ENCODE data around the gene AKNAD1. TPM values are rescaled to one million over a fixed set of nuclear protein-coding genes. Genes with fewer than 3 reads are reported as not detected.

Gene AKNAD1
- total and polyA plus RNA-seq, 4 experiments from 2014 or later: not detected

DNA sequence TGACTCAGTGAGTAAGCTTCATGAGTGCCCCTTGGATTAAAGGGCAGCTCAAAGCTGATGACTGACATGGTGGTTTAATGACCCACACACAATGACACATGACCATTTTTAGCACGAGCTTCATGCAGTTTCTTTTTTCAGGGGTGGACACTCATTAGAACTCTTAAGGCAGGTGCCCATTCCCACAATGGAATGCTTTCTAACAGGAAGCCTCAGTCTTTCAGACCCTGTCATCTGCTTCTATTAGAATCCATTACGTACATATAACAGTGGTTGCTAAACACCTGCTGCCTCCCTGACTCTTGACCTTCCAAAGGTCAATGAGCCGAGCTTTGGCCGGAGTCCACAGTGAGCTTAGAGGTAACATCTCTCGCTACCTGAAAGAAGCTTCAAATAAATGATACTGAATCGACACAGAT lies 27.4 kb downstream of the AKNAD1 start:
- Histone ChIP-seq H3K27me3 (ENCODE audit: insufficient read depth, low read length) (no peaks in the 10 kb centered on the region), H3K9me3 (ENCODE audit: control insufficient read depth in 1 of 2, low read length in 2 of 2) (no peaks in the 10 kb centered on the region), H3K36me3 (ENCODE audit: insufficient read depth, low read length) (no peaks in the 10 kb centered on the region), H3K4me1 (ENCODE audit: insufficient read depth, low read length) (peaks cover 8% of the 10 kb centered on the region), H3K4me3 (ENCODE audit: low read length in 2 of 2) (no peak overlapping the region), H3K27ac (ENCODE audit: low read depth, low read length) (no peak overlapping the region)
- no peak for DNase-seq
- no peaks in the 10 kb centered on the region for H3K9me3 Mint-ChIP-seq
- H3K27me3 Mint-ChIP-seq: peaks cover 2 to 3% of the 10 kb centered on the region in 2 donors
- no peak overlapping the region for H3K27ac Mint-ChIP-seq
- POLR2A ChIA-PET (ENCODE audit: partially characterized antibody): no interaction called here
- H3K36me3 Mint-ChIP-seq: no peaks in the 10 kb centered on the region
- no peak overlapping the region for H3K4me3 Mint-ChIP-seq
- CTCF ChIA-PET (ENCODE audit: partially characterized antibody): interaction anchor here (0.9 to 10.2 kb wide), 22 partner anchors 9 to 285 kb away, joined by 3 to 238 read pairs (median 7); partner anchors contain the start of genes GPSM2 and PRPF38B
- H3K4me1 Mint-ChIP-seq: peaks cover 0 to 10% (median 7%) of the 10 kb centered on the region in 4 donors
- intact Hi-C loops (cut with micrococcal nuclease): loop anchor here (2.0 to 5.0 kb wide), 2 partner anchors 137 to 363 kb away; partner anchors contain the start of gene PRPF38B

DNA sequence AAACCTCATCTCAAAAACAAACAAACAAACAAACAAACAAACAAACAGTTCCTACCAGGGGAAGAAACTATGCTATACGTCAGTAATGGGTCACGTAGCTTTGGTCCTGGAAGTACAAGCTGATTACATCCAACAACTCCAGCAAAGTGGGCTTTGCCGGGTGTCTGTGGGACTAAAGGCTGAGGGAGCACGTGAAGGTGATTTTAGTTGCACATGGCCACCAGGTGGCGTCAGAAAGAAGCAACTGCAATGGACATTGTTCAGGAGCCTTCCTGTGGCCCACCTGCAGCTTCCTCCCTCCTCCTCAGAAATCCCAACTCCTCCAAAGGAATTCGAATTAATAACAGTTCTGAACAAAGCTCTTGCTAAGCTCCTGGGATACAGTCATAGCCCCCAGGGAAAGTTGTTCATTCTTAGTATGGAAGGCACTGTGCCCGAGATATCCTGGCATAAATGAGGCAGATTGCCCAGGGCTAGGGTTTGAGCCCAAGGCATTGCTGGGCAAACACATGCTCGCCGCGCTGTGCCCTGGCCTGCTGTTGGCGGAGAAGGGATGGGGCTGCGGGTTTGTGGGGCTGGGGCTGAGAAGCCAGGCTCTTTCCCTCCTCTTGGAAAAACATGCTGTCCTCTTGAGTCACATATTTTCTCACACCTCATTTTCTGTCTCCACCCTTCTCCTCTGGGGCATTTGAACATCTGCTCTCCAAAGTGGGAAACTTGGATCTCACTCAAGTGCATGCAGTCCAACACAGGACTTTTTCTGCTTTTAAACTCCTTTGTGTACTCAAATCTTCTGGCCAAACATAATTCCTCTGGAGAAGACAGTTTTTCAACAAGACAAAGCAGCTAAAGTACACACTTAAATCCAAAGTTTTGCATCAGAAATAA lies 28.6 kb downstream of the AKNAD1 start:
- intact Hi-C loops (cut with micrococcal nuclease): loop anchor here (1.0 to 5.0 kb wide), 3 partner anchors 70 to 364 kb away; partner anchors contain the start of gene PRPF38B
- POLR2A ChIA-PET (ENCODE audit: partially characterized antibody): interaction anchor here (0.8 to 1.0 kb wide), 2 partner anchors 70 to 136 kb away, joined by 3 to 4 read pairs; partner anchors contain the start of gene PRPF38B
- Mint-ChIP-seq H3K4me1 (peaks cover 0 to 10% (median 7%) of the 10 kb centered on the region in 4 donors), H3K27ac (no peak overlapping the region), H3K9me3 (no peaks in the 10 kb centered on the region), H3K4me3 (no peak overlapping the region), H3K36me3 (no peaks in the 10 kb centered on the region), H3K27me3 (peaks cover 2 to 3% of the 10 kb centered on the region in 2 donors)
- CTCF ChIA-PET (ENCODE audit: partially characterized antibody): interaction anchor here (0.6 to 10.2 kb wide), 34 partner anchors 8 to 363 kb away, joined by 3 to 238 read pairs (median 6); partner anchors contain the start of genes CLCC1 and PRPF38B
- Histone ChIP-seq H3K4me3 (ENCODE audit: low read length in 2 of 2) (no peak overlapping the region), H3K27ac (ENCODE audit: low read depth, low read length) (no peak overlapping the region), H3K36me3 (ENCODE audit: insufficient read depth, low read length) (no peaks in the 10 kb centered on the region), H3K4me1 (ENCODE audit: insufficient read depth, low read length) (peaks cover 8% of the 10 kb centered on the region), H3K27me3 (ENCODE audit: insufficient read depth, low read length) (no peaks in the 10 kb centered on the region), H3K9me3 (ENCODE audit: control insufficient read depth in 1 of 2, low read length in 2 of 2) (no peaks in the 10 kb centered on the region)
- peak; percentile 38 to 59 (median 57) for DNase-seq

DNA sequence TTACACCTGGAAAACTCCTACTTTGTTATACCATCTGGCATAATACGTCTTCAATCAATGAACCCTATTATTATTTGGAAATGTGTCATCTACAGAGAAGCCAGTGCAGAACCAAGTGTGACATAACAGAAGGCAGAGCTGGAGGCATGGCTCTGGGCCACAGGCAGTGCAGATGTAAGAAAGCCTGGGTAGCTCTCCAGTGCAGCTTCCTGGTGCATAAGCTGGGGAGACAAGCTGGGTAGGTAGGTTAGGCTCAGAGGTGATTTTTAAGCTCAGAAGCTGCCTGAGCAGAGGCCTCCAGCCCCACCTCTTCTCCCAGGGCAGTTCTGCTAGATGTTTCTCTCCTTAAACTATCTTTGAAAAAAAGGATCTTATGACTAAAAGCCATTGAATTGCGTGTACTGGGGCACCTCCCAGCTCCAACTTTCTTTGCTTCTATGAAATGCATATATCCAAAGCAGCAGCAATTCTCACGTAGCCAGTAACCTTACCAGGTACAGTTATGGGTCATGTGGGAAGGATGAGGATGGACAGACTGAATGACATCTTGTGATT lies 30.7 kb downstream of the AKNAD1 start:
- CTCF ChIA-PET (ENCODE audit: partially characterized antibody): interaction anchor here (0.8 to 10.2 kb wide), 9 partner anchors 19 to 286 kb away, joined by 3 to 238 read pairs (median 22); a partner anchor contains a TSS
- H3K36me3 ChIP-seq (ENCODE audit: insufficient read depth, low read length): no peaks in the 10 kb centered on the region
- peaks cover under 1% of the 10 kb centered on the region for H3K4me1 ChIP-seq (ENCODE audit: insufficient read depth, low read length)
- H3K9me3 Mint-ChIP-seq: no peaks in the 10 kb centered on the region
- H3K27ac Mint-ChIP-seq: no peak overlapping the region
- intact Hi-C loops (cut with micrococcal nuclease): loop anchor here (5.0 kb wide), 1 partner anchor 134 kb away; the partner anchor contains the start of gene PRPF38B
- H3K4me1 Mint-ChIP-seq: peaks cover 0 to 3% (median 2%) of the 10 kb centered on the region in 4 donors
- H3K4me3 ChIP-seq (ENCODE audit: low read length in 2 of 2): no peak overlapping the region
- DNase-seq: no peak
- no peaks in the 10 kb centered on the region for H3K27me3 ChIP-seq (ENCODE audit: insufficient read depth, low read length)
- peaks cover 0 to 3% of the 10 kb centered on the region in 2 donors for H3K27me3 Mint-ChIP-seq
- POLR2A ChIA-PET (ENCODE audit: partially characterized antibody): no interaction called here
- no peak overlapping the region for H3K4me3 Mint-ChIP-seq
- H3K36me3 Mint-ChIP-seq: no peaks in the 10 kb centered on the region
- H3K27ac ChIP-seq (ENCODE audit: low read depth, low read length): no peak overlapping the region
- H3K9me3 ChIP-seq (ENCODE audit: control insufficient read depth in 1 of 2, low read length in 2 of 2): no peaks in the 10 kb centered on the region

DNA sequence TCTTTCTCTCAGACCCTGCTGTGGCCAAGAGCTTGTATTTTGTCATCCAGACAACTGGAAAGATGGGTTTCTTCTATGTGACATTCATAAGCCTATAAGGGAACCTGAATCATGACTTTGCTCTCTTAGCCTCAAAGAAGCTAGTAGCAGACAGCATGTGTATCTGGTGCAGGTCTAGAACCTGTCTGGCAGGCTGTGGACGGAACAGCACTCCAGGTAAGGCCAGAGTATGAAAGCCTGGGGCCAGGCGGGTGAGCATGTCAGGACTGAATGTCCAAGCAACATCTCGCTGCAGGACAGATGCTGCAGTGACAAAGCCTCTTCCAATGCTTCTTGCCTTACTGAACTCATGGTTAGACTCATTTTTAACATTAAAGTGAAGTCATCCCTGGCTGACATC lies 32.8 kb downstream of the AKNAD1 start:
- intact Hi-C loops (cut with micrococcal nuclease): no loop called here
- Mint-ChIP-seq H3K4me3 (no peak overlapping the region), H3K4me1 (peaks cover 0 to 3% (median 0%) of the 10 kb centered on the region in 4 donors), H3K27ac (no peak overlapping the region), H3K9me3 (no peaks in the 10 kb centered on the region), H3K27me3 (peaks cover 0 to 7% of the 10 kb centered on the region in 2 donors), H3K36me3 (no peaks in the 10 kb centered on the region)
- no peak for DNase-seq
- no peak overlapping the region for H3K27ac ChIP-seq (ENCODE audit: low read depth, low read length)
- no peaks in the 10 kb centered on the region for H3K36me3 ChIP-seq (ENCODE audit: insufficient read depth, low read length)
- CTCF ChIA-PET (ENCODE audit: partially characterized antibody): interaction anchor here (1.2 kb wide), 2 partner anchors 73 to 75 kb away, joined by 3 to 4 read pairs; no protein-coding TSS in a partner anchor
- no peaks in the 10 kb centered on the region for H3K9me3 ChIP-seq (ENCODE audit: control insufficient read depth in 1 of 2, low read length in 2 of 2)
- H3K4me3 ChIP-seq (ENCODE audit: low read length in 2 of 2): no peak overlapping the region
- no peaks in the 10 kb centered on the region for H3K27me3 ChIP-seq (ENCODE audit: insufficient read depth, low read length)
- POLR2A ChIA-PET (ENCODE audit: partially characterized antibody): no interaction called here
- H3K4me1 ChIP-seq (ENCODE audit: insufficient read depth, low read length): no peaks in the 10 kb centered on the region

DNA sequence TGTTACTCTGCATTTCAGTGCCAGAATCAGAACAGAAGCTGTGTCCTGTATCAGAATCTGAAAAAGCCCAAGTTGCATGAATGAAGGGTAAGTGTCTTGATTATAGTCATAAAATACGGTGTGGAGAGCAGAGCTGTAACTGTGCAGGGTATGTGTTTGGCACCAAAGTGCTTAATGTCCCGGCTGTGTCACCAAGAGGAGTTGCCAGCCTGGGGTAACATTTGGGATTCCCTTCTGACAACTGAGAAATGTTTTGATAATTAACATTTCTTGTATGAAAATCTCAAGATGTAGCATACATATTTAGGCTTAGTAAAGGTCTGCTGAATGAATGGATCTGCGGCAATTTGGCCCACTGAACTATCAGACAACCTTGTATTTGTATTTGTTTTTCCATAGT lies 33.3 kb downstream of the AKNAD1 start:
- no peak overlapping the region for H3K27ac ChIP-seq (ENCODE audit: low read depth, low read length)
- H3K27me3 ChIP-seq (ENCODE audit: insufficient read depth, low read length): no peaks in the 10 kb centered on the region
- no peaks in the 10 kb centered on the region for H3K4me1 ChIP-seq (ENCODE audit: insufficient read depth, low read length)
- peaks cover 0 to 3% (median 0%) of the 10 kb centered on the region in 4 donors for H3K4me1 Mint-ChIP-seq
- no peak overlapping the region for H3K4me3 ChIP-seq (ENCODE audit: low read length in 2 of 2)
- H3K9me3 Mint-ChIP-seq: no peaks in the 10 kb centered on the region
- POLR2A ChIA-PET (ENCODE audit: partially characterized antibody): no interaction called here
- H3K27ac Mint-ChIP-seq: no peak overlapping the region
- no peaks in the 10 kb centered on the region for H3K9me3 ChIP-seq (ENCODE audit: control insufficient read depth in 1 of 2, low read length in 2 of 2)
- CTCF ChIA-PET (ENCODE audit: partially characterized antibody): interaction anchor here (1.2 to 1.4 kb wide), 3 partner anchors 12 to 75 kb away, joined by 3 to 4 read pairs (median 4); no protein-coding TSS in a partner anchor
- no peaks in the 10 kb centered on the region for H3K36me3 ChIP-seq (ENCODE audit: insufficient read depth, low read length)
- no peak for DNase-seq
- no peaks in the 10 kb centered on the region for H3K36me3 Mint-ChIP-seq
- no peak overlapping the region for H3K4me3 Mint-ChIP-seq
- H3K27me3 Mint-ChIP-seq: peaks cover 0 to 7% of the 10 kb centered on the region in 2 donors
- intact Hi-C loops (cut with micrococcal nuclease): no loop called here

DNA sequence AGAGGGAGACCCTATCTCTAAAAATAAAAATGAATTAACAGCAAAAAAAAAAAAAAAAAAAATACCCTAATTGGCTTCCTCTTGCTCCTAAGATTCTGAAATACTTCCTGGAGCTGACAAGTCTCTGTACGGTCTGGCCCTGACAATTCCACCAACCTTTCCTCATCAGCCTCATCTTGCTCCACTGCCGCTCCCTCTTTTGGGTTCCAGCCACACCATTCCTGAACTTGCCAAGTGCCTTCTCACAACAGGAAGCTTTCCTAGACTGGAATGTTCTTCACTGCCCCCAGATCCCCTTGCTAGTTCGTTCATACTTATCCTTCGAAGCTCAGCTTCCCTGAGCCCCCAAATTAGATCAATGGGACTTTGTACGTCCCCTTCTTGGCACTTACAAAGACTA lies 37.0 kb downstream of the AKNAD1 start:
- H3K27ac Mint-ChIP-seq: no peak overlapping the region
- no peaks in the 10 kb centered on the region for H3K4me1 Mint-ChIP-seq
- H3K4me3 ChIP-seq (ENCODE audit: low read length in 2 of 2): no peak overlapping the region
- H3K27ac ChIP-seq (ENCODE audit: low read depth, low read length): no peak overlapping the region
- POLR2A ChIA-PET (ENCODE audit: partially characterized antibody): no interaction called here
- H3K9me3 ChIP-seq (ENCODE audit: control insufficient read depth in 1 of 2, low read length in 2 of 2): no peaks in the 10 kb centered on the region
- H3K27me3 ChIP-seq (ENCODE audit: insufficient read depth, low read length): no peaks in the 10 kb centered on the region
- no peaks in the 10 kb centered on the region for H3K36me3 ChIP-seq (ENCODE audit: insufficient read depth, low read length)
- no peaks in the 10 kb centered on the region for H3K4me1 ChIP-seq (ENCODE audit: insufficient read depth, low read length)
- H3K27me3 Mint-ChIP-seq: peaks cover 2 to 5% of the 10 kb centered on the region in 2 donors
- no peak for DNase-seq
- CTCF ChIA-PET (ENCODE audit: partially characterized antibody): interaction anchor here (1.9 kb wide), 1 partner anchor 9 kb away, joined by 11 read pairs; no protein-coding TSS in a partner anchor
- no peak overlapping the region for H3K4me3 Mint-ChIP-seq
- H3K9me3 Mint-ChIP-seq: no peaks in the 10 kb centered on the region
- intact Hi-C loops (cut with micrococcal nuclease): no loop called here
- no peaks in the 10 kb centered on the region for H3K36me3 Mint-ChIP-seq

DNA sequence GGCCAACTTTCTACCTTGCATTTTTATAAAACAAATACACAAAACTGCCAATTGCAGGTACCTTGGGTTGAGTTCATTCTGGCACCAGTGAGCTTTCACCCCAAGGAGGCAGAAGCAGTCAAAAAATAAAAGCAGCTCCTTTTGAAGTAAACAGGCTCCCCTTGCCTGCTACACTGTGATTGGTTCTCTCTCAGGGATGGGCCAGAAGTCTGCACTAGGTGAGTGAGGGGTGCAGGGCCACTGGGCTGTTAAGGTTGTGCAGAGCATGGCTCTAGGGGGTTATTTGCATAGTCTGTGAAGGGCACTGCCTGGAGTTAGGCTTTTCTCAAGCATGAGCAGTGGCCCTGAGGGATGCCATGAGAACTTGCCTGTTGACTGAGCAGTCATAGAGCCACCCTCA lies 39.1 kb downstream of the AKNAD1 start:
- no peaks in the 10 kb centered on the region for H3K9me3 Mint-ChIP-seq
- CTCF ChIA-PET (ENCODE audit: partially characterized antibody): interaction anchor here (1.2 kb wide), 1 partner anchor 10 kb away, joined by 5 read pairs; no protein-coding TSS in a partner anchor
- POLR2A ChIA-PET (ENCODE audit: partially characterized antibody): no interaction called here

More for the DNA sequence above, 39.1 kb downstream of the AKNAD1 start:
- Histone ChIP-seq H3K27ac (ENCODE audit: low read depth, low read length) (no peak overlapping the region), H3K4me3 (ENCODE audit: low read length in 2 of 2) (no peak overlapping the region), H3K36me3 (ENCODE audit: insufficient read depth, low read length) (no peaks in the 10 kb centered on the region), H3K27me3 (ENCODE audit: insufficient read depth, low read length) (no peaks in the 10 kb centered on the region), H3K4me1 (ENCODE audit: insufficient read depth, low read length) (no peaks in the 10 kb centered on the region), H3K9me3 (ENCODE audit: control insufficient read depth in 1 of 2, low read length in 2 of 2) (no peaks in the 10 kb centered on the region)
- H3K27ac Mint-ChIP-seq: no peak overlapping the region
- H3K4me1 Mint-ChIP-seq: no peaks in the 10 kb centered on the region
- H3K36me3 Mint-ChIP-seq: no peaks in the 10 kb centered on the region
- DNase-seq: no peak
- intact Hi-C loops (cut with micrococcal nuclease): no loop called here
- H3K4me3 Mint-ChIP-seq: no peak overlapping the region
- H3K27me3 Mint-ChIP-seq: peaks cover 2 to 5% of the 10 kb centered on the region in 2 donors
